KMS-11 (cell line): ENCODE results near the gene PKP2.

Experiments
- H2AFZ ChIP-seq: fragments of 200-600 bp; sonication (generic); 2 replicates; pipeline ENCODE4 v1.6.1; 2016; ENCODE audit warnings: antibody characterized with exemption, mixed run types, low read depth
- H3K27ac ChIP-seq: fragments of 200-600 bp; sonication (generic); 2 replicates; pipeline ENCODE4 v1.6.1; 2016; ENCODE audit warnings: mild to moderate bottlenecking, mixed run types
- H3K27me3 ChIP-seq: fragments of 200-600 bp; sonication (generic); 2 replicates; pipeline ENCODE4 v1.6.1; 2017; ENCODE audit warnings: mild to moderate bottlenecking, low read depth, mixed run types, moderate library complexity; ENCODE audit not compliant: insufficient read depth
- H3K36me3 ChIP-seq: fragments of 200-600 bp; sonication (generic); 2 replicates; pipeline ENCODE4 v1.6.1; 2017; ENCODE audit warnings: mild to moderate bottlenecking, mixed run types; ENCODE audit not compliant: insufficient read depth
- H3K4me1 ChIP-seq: fragments of 200-600 bp; sonication (generic); 2 replicates; pipeline ENCODE4 v1.6.1; 2016; ENCODE audit warnings: mild to moderate bottlenecking, low read depth, mixed run types; ENCODE audit not compliant: poor library complexity, severe bottlenecking
- H3K4me2 ChIP-seq: fragments of 200-600 bp; sonication (generic); 2 replicates; pipeline ENCODE4 v1.7.0; 2016; ENCODE audit warnings: mild to moderate bottlenecking, mixed run types
- H3K4me3 ChIP-seq: fragments of 200-600 bp; sonication (generic); IDR thresholded peaks from 2 replicates; pipeline ENCODE4 v1.6.1; 2017; ENCODE audit warnings: low read depth, low read length, mixed read lengths; ENCODE audit not compliant: insufficient read depth
- H3K79me2 ChIP-seq: fragments of 200-600 bp; sonication (generic); 2 replicates; pipeline ENCODE4 v1.6.1; 2016; ENCODE audit warnings: low read depth, mixed run types; ENCODE audit not compliant: insufficient read depth
- H3K9ac ChIP-seq: fragments of 200-600 bp; sonication (generic); 2 replicates; pipeline ENCODE4 v1.6.1; 2016; ENCODE audit warnings: mild to moderate bottlenecking, mixed run types
- H4K20me1 ChIP-seq: fragments of 200-600 bp; sonication (generic); 2 replicates; pipeline ENCODE4 v1.6.1; 2016; ENCODE audit warnings: mild to moderate bottlenecking, mixed run types; ENCODE audit not compliant: insufficient read depth
- TF ChIP-seq, protein P1 (sequence below): fragments of 200-600 bp; sonication (generic); conservative IDR thresholded peaks from 2 replicates; pipeline ENCODE4 v1.6.1; 2017; ENCODE audit warnings: low read depth, mild to moderate bottlenecking, antibody characterized with exemption, low read length, moderate library complexity, mixed read lengths

The PKP2 gene

DNA sequence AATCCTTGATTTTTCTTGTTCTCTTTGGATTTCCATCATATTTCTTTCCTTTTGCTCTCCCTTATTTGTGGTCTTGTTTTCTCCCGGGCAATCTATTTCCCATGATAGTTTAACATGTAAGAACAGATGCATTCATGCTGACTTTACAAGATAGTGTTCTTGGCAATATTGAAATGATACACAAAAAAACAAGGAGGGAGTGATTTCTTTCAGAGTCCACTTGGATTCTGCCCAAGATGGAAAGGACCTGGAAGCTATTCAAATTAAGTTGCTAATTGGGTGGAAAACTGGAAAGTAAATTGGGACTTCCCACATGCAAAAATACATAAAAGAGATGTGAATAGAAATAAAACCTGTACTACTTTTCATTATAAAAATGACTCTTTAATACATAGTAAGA, 126.4 kb downstream of the PKP2 start:
- Histone ChIP-seq H3K79me2 (no peaks in the 10 kb centered on the region), H3K4me1 (peaks cover 8% of the 10 kb centered on the region)

DNA sequence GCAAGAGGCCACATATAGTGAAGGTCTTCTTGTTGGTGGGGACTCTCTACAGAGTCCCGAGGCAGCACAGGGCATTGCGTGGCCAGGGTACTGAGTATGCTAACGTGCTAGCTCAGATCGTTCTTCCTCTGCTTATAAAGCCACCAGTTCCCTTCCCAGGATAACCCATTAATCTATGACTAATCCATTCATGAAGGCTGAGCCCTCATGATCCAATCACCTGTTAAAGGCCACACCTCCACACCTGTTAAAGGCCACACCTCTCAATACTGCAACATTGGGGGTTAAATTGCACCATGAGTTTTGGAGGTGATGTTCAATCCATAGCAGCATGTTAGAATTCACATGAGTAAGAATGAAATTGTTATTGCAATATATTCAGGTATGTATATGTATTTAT, 128.1 kb downstream of the PKP2 start:
- no peaks in the 10 kb centered on the region for H3K79me2 ChIP-seq
- H3K9ac ChIP-seq: no peak overlapping the region
- no peak overlapping the region for H3K4me3 ChIP-seq
- no peaks in the 10 kb centered on the region for H3K36me3 ChIP-seq
- no peak overlapping the region for H3K27ac ChIP-seq
- TF ChIP-seq, protein P1, sequence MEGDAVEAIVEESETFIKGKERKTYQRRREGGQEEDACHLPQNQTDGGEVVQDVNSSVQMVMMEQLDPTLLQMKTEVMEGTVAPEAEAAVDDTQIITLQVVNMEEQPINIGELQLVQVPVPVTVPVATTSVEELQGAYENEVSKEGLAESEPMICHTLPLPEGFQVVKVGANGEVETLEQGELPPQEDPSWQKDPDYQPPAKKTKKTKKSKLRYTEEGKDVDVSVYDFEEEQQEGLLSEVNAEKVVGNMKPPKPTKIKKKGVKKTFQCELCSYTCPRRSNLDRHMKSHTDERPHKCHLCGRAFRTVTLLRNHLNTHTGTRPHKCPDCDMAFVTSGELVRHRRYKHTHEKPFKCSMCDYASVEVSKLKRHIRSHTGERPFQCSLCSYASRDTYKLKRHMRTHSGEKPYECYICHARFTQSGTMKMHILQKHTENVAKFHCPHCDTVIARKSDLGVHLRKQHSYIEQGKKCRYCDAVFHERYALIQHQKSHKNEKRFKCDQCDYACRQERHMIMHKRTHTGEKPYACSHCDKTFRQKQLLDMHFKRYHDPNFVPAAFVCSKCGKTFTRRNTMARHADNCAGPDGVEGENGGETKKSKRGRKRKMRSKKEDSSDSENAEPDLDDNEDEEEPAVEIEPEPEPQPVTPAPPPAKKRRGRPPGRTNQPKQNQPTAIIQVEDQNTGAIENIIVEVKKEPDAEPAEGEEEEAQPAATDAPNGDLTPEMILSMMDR: no peak
- H3K27me3 ChIP-seq: no peaks in the 10 kb centered on the region
- H3K4me1 ChIP-seq: peaks cover 8% of the 10 kb centered on the region
- no peaks in the 10 kb centered on the region for H4K20me1 ChIP-seq
- H3K4me2 ChIP-seq: no peak overlapping the region
- no peak overlapping the region for H2AFZ ChIP-seq

More for the DNA sequence above, 126.4 kb downstream of the PKP2 start:
- H4K20me1 ChIP-seq: no peaks in the 10 kb centered on the region
- H3K4me2 ChIP-seq: no peak overlapping the region
- TF ChIP-seq, protein P1: no peak
- no peak overlapping the region for H3K27ac ChIP-seq
- H3K27me3 ChIP-seq: no peaks in the 10 kb centered on the region
- no peak overlapping the region for H3K4me3 ChIP-seq
- H2AFZ ChIP-seq: no peak overlapping the region
- H3K9ac ChIP-seq: no peak overlapping the region
- H3K36me3 ChIP-seq: no peaks in the 10 kb centered on the region

- no peak overlapping the region for H3K27ac ChIP-seq
- H3K9ac ChIP-seq: no peak overlapping the region
- H3K36me3 ChIP-seq: no peaks in the 10 kb centered on the region
- no peak overlapping the region for H3K4me2 ChIP-seq
- TF ChIP-seq, protein P1: no peak
- H4K20me1 ChIP-seq: no peaks in the 10 kb centered on the region
- H3K27me3 ChIP-seq: no peaks in the 10 kb centered on the region
- peaks cover 8% of the 10 kb centered on the region for H3K4me1 ChIP-seq
- H3K4me3 ChIP-seq: no peak overlapping the region
- no peaks in the 10 kb centered on the region for H3K79me2 ChIP-seq
- no peak overlapping the region for H2AFZ ChIP-seq
Observed at GRCh38 chr12:32765906-32766305, 130.7 kb downstream of the PKP2 start.

GRCh38 chr12:32761716-32762115, 134.9 kb downstream of the PKP2 start:
- no peak overlapping the region for H3K9ac ChIP-seq
- H3K4me2 ChIP-seq: no peak overlapping the region
- H4K20me1 ChIP-seq: no peaks in the 10 kb centered on the region
- TF ChIP-seq, protein P1: no peak
- H2AFZ ChIP-seq: no peak overlapping the region
- H3K36me3 ChIP-seq: no peaks in the 10 kb centered on the region
- H3K4me3 ChIP-seq: no peak overlapping the region
- H3K4me1 ChIP-seq: peaks cover 12% of the 10 kb centered on the region
- no peak overlapping the region for H3K27ac ChIP-seq
- no peaks in the 10 kb centered on the region for H3K79me2 ChIP-seq
- no peaks in the 10 kb centered on the region for H3K27me3 ChIP-seq
